Retinal pigment epithelial cell (primary cell): Measurements from ENCODE around the gene TTLL10.

ENCODE experiments used
- DNase-seq: peaks from one replicate; pipeline ENCODE4 v3.0.0-alpha.2; 2010; ENCODE audit warnings: low read depth
- H3K4me3 ChIP-seq: 2 replicates; pipeline ENCODE4 v1.5.1; 2011; ENCODE audit warnings: mild to moderate bottlenecking, low read length, control low read depth, moderate library complexity
- CTCF ChIP-seq: conservative IDR thresholded peaks from 2 replicates; pipeline ENCODE4 v1.5.1; 2011; ENCODE audit warnings: low read depth, low read length, control low read depth, inconsistent platforms

Gene TTLL10

GRCh38 chr1:1247341-1247913, 73.7 kb downstream of the TTLL10 start:
- no peak for TF ChIP-seq CTCF
- no peak overlapping the region for H3K4me3 ChIP-seq
- no peak for DNase-seq
